ENCODE measurements around the gene WSB1.
A peak's percentile ranks its signal among the peaks of the same experiment; 100 is the strongest.
"Not testable (repeated sequence)": the region's sequence is repeated elsewhere in the genome, so short reads cannot be mapped to it uniquely, and the experiment has no call there.

Gene WSB1

DNA sequence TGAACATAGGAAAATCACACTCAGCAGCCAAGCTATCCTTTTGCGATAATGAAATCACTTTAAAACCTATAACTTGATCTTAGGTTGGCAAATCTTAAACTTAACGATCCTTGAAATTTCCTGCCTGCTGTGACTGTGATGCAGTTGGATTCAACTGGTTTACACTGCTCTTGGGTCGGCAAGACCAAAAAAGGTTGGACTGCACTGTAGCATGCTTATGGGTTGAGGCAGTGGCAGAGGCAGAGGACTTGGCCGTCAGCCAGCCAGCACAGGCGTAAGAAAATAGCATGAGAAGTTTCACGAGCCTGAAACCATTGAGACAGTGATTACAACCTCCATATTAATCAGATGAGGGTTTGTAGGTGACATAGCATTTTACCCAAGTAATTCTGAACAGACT, 21.4 kb downstream of the WSB1 start:
- DNase-seq (ENCODE audit: low read depth, low spot score) = peak; percentile 97

DNA sequence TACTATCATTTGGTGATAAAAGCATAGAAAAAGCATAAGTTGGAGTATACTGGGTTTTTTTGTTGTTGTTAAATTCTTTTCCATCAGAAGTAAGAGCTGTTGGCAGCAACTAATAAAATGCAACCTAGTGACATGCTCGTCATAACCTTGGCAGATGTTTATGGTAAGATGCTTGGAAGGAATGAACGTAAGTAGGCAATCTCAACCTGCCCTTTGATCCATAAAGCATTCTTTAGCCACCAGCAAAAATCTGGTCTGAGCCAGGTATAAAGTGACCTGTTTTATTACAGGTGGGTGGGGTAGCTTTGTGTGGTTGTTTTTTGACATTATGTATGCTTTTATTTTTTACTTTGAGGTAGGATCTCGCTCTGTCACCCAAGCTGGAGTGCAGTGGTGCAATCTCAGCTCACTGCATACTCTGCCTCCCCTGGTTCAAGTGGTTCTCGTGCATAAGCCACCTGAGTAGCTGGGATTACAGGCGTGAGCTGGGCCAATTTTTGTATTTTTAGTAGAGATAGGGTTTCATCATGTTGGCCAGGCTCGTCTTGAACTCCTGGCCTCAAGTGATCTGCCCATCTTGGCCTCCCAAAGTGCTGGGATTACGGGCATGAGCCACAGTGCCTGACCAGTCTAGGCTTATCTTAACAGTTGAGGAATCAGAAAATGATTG, 22.0 kb downstream of the WSB1 start:
- no peak for DNase-seq (ENCODE audit: low read depth, low spot score)

DNA sequence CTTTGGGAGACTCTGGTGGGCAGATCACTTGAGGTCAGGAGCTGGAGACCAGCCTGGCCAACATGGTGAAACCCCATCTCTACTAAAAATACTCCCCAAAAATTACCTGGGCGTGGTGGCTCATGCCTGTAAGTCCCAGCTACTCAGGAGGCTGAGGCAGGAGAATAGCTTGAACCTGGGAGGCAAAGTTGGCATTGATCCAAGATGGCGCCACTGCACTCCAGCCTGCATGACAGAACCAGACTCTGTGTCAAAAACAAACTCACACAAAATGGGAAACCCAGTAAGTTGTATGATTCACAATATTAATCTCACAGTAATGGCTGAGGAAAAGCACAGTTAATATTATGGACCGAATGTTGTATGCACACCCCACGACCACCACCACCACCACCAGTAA, 24.3 kb downstream of the WSB1 start:
- no peak for DNase-seq (ENCODE audit: low read depth, low spot score)

DNA sequence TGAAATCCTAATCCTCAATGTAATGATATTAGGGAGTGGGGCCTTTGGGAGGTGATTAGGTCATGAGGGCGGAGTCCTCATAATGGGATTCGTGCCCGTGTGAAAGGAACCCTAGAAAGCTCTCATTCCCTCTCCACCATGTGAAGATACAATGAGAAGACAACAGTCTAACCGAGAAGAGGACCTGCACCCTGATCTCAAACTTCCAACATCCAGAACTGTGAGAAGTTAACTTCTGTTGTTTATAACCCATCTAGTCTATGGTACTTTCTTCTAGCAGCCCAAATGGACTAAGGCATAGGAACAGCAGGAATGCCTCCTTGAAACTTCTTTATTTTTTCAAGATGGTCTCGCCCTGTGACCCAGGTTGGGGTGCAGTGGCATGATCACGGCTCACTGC, 24.7 kb downstream of the WSB1 start:
- no peak for DNase-seq (ENCODE audit: low read depth, low spot score)

DNA sequence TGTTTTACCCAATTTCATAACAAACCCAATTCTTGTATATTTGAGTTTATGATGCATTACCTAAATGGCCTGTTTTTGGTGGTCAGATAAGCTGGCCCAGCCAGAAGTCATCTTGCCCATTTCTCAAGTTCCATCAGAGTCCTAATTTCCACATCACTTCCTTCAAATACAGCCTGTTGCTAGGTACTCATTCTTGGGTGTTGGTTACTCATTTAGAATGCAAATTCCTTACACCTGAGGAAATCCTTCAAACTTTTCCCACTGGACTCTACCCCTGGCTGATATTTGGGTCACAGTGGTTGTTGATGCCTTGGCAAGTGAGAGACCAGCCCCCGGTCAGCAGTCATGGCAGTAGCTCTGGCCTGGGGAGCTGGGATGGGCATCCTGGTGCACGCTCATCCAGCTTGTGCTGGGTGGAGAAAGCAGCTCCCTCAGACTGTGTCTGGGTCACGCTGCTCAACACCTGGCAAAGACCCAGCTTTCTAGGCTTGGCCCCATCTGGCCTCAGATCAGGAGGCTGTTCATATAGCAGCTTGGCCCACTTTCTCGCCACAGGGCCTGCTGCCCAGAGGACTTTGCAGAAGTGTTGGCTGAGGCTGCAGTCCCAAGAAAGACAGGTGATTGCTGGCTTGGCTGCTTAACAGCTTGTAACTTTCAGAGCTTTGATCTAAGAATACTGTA, 25.8 kb downstream of the WSB1 start:
- DNase-seq (ENCODE audit: low read depth, low spot score) = peak; percentile 89

DNA sequence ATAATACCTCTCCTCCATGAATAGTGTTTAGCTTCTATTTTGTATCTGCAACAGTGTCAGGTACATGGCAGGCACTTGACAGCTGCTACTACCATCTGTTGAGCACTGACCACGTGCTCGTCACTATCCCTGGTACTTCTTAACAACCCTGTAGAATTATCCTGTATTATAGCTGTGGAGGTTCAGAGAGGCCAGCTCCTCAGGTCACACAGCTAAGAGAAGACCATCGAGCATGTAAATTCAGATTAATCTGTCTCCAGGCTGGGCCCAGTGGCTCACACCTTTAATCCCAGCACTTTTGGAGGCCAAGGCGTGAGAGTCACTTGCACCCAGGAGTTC, 26.3 kb downstream of the WSB1 start:
- DNase-seq (ENCODE audit: low read depth, low spot score) = no peak

DNA sequence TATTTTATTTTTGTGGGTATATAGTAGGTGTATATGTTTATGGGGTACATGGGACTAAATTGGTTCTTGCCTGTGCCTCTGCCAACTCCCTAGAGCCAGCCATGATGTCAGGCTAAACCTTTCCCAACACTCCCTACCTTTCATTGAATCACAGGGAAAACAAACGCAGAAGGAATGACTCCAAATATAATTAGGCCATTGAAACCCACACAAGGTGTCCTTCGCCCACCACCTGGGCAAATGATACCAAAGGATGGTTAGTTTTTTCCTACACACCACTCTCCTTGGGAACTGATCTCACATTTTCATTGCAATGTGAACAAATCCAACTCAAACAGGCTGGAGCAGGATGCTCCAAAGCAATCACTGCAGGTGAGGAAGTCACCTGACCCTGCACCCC, 27.5 kb downstream of the WSB1 start:
- DNase-seq (ENCODE audit: low read depth, low spot score) = no peak

DNA sequence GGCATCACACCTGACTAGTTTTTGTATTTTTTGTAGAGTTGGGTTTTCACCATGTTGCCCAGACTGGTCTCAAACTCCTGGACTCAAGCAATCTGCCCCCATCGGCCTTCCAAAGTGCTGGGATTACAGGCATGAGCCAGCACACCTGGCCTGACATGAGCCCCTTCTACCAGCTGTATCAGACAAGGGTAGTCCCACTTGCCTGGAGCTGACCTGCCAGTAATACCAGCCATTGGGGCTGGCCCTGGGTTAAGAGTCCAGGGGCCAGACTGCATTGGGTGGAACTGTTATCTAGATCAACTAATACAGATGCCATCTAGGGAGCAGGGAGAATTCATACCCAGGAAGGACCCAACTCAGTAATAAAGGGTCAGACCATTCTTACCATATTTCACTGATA, 28.1 kb downstream of the WSB1 start:
- DNase-seq (ENCODE audit: low read depth, low spot score) = no peak

DNA sequence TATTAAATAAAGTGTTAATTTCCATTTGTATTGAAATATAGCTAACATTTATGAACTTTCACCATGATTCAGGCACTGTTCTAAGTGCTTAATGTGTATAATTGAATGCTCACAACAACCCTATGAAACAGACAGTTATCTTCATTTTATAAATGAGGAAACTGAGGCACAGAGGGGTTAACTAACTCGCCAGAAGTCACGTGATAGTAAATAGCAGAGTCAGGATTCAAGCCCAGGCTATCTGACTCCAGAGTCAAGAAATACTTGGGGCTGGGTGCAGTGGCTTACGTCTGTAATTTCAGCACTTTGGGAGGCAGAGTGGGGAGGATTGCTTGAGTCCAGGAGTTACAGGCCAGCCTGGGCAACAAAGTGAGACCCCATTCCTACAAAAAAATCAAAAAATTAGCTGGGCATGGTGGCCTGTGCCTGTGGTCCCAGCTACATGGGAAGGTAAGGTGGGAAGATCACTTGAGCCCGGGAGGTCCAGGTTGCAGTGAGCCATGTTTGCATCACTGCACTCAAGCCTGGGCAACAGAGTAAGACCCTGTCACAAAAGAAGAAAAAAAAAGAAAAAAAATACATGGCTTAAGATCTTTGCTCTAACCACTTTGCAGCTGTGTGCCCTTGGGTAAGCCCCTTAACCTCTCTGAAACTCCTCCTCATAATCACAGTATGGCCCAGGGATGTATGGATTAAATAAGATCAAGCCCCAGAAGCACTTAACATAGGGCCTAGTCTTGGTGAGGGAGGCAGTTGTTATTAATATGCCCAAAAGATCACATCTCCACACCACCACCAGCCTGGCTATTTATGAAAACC, 29.0 kb downstream of the WSB1 start:
- DNase-seq (ENCODE audit: low read depth, low spot score) = no peak

DNA sequence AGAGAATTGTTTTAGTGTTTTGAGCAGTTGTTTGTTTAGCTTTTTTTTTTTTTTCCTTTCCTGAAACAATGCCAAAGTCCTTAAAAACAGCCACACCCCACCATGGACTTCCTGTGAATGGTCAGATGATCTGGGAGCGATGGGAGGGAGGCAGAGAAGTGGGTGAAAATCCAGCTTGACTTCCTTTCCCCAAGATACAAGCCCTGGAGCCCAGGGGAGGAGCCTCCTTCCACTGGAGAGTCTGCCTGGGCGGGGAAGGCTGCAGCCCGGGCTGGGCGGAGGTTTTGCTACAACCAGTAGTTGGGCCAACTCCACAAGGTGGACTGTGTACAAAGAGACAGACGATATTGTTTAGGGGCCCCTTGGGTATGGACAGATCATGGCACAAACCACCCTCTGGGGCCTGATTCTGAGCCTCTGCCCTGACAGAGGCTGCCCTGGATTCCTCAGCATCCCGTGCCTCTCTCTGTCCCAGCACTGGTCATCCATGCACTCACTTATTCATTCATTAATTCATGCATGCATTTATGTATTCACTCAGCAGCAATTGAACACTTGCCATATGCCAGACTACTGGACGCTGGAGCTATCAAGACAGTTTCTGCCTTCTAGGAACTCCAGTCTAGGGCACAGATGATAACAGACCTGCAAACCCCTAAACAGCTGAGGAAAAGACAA, 29.8 kb downstream of the WSB1 start:
- no peak for DNase-seq (ENCODE audit: low read depth, low spot score)

DNA sequence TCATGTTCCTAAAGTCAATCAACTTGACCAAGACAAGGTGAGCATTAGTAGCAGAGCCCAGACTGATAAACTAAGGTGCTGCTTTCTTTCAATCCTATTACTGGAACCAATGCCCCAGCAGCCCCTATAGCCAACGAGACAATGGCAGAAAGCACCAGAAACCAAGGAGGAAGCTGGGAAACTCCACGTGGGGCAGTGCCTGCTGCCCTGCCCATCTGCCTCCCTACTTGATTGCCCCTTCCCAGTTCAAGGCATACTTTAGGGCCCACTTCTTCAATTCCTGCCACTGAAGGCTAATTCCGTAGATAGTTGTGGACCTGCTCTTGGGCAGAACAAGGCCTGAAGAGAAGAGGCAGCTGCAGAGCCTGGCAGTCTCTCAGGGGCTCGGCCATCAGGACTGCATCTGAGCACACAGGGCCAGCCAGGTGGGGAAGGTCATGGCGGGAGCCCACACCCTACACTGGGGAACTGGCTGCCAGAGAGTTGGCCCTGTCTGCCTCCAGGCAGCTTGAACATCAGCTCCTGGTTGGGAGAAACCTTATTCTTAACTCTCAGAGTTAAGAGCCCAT, 30.9 kb downstream of the WSB1 start:
- DNase-seq (ENCODE audit: low read depth, low spot score) = no peak

DNA sequence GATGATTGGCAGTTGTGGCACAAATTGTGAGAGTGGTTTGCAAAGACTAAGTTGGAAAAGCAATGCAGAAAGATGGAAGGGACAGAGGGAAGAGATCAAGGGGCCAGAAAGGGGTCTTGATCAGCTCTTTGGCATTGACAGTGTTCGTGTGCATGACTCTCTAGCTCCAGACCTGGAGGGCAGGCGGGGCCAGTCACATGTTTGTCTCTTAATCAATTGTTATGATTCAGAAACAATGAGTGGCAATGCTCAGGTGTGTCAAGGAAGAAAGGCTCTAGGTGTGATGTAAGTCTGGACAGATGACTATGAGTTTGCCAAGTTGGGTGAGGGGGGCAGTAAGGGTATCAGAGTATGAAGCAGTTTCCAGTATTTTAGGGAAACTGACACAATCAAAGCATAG, 32.1 kb downstream of the WSB1 start:
- no peak for DNase-seq (ENCODE audit: low read depth, low spot score)

DNA sequence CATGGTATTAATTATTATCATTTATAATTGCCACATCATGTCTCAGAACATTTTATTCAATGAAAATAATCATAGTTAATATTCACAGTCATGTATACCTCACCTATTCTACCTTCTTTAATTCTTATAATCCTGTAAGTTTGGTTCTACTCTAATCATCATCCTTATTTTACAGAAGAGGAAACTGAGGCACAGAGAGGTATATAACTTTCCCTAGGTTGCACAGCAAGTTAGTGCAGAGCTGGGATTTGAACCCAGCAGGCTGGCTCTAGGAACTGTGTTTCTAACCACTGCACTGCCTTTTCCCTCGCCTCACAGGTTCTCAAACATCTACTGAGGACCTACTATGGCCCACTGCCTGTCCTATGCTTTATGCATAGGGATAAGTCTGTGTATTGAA, 32.7 kb downstream of the WSB1 start:
- no peak for DNase-seq (ENCODE audit: low read depth, low spot score)

DNA sequence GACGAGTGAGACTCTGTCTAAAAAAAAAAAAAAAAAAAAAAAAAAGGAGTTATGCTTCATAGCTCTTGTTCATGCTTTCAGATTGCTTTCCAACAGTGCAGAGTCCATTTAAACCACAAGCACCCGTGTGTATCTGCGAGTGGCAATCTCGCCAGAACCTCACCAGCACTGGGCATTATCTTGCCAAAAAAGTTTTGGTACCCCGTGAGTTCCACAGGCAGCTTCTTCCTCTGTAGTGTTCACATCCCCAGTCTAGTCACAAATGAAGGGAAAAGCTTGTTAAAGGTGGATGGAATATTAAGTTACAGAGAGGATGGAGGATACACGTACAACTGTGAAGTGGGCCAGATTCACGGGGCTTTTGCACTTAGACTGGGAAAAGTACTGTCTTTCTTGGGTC, 33.5 kb downstream of the WSB1 start:
- no peak for DNase-seq (ENCODE audit: low read depth, low spot score)

DNA sequence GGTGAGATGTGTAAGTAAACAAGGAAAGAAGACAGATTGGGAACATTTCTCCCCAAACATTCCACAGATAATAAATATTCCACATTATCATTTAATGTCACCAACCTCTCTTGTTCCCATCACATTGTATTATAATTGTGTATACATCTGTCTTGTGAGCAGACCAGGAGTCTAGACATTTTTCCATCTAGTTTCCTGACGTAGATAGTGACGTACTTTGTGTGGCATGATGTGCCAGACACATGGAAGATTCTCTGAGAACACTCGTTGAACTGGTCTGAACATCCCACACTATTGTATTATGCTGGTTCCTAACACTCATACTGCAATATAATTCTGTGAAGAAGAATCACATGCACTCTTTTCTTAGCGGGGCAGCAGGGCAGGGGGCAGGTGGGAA, 34.0 kb downstream of the WSB1 start:
- DNase-seq (ENCODE audit: low read depth, low spot score) = no peak

DNA sequence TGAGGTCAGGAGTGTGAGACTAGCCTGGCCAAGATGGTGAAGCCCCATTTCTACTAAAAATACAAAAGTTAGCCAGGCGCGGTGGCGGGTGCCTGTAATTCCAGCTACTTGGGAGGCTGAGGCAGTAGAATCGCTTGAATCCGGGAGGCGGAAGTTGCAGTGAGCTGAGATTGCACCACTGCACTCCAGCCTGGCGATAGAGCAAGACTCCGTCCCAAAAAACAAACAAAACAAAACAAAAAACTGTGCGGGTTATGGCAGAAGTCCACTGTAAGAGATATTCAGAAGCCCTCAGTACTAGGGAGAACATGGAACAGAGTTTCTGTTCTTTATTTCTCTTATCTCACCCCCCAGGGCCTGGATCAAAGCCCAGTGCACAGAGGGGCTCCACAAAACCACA, 34.8 kb downstream of the WSB1 start:
- DNase-seq (ENCODE audit: low read depth, low spot score) = not testable (repeated sequence)

DNA sequence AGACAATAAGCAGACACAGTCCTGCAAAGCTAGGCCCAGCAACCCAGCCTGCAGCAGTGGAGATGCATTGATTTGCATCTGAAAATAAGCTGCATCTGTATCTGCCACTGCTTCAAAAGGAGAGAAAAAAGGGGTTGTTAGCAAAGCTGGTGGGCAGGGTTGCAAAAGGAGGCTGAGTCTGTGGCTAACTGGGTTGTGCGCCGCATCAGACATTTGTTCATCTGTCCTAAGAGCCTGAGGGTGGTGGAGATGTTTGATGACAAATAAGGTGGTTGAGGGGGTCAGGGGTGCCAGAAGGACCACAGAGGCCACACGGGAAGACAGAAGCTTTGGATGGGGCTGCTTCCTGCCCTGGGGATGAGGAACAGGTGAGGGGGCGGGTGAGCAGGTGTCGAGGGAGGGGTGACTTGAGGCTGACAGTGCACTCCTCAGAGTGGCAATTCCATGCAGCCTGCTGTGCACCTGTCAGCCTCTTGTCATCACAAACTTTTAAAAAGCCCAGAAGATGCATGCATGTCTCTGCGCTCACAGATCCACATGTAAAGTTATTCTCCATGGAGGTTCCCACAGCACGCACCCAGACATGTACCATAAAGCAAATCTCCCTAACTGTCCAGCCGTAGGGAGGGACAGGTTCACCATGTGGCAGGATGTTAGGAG, 35.4 kb downstream of the WSB1 start:
- no peak for DNase-seq (ENCODE audit: low read depth, low spot score)

DNA sequence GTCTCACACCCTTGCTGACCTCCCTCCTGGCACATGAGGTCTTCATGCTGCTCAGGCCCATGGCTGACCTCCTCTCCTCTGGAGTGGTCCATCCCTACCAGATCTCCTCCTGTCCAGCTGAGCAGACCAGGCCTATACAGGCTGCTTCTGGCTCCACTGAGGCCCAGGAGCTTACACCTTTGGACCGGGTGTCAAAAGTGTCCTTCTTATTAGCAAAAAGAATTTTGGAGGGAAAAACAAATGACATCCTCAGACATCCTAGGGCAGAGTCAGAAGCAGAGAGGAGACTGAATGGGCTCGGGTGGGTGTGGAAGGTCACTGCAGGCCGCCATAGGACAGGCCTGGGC, 38.1 kb downstream of the WSB1 start:
- no peak for DNase-seq (ENCODE audit: low read depth, low spot score)

DNA sequence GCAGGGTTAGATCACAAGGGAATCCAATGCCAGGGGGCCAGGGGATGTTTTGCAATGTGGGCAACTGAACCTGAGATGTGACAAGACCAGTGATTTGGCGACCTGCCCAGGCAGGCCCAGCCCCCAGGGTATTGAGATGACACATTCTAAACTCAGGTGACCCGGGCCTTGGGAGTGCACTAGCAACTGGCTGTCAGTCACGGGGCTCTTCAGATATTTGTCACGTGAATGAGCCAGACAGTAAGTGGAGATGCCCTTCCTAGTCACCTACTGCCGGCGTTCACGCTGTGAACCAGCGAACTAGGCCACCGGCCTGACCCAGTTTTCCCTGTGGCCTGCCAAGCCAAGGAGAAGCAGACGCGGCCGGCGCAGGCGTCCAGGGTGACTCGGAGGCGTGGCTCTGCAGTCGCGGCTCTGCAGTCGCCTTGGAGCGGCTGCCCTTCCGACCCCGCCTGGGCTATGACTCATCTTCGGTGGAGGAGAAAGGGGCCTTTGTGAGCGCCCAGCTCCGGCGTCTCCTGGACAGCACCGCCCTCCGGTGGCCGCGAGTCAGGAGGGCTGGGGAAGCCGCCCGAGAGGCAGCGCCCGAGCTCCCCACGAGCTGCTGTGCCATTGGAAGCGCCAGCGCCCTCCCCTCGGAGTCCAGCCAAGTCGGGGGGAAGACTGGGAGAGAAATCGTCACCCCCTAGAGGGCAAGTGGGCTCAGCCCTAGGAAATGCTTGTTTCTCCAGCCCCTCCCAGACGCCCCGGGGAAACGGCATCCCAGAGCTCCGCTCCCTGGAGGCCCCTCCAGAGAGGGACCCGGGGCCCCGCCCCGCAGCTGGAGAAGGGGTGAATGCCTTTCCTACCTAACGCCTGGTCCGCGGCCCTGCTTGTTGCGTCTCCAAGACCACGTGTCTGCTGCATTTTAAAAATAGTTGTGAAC, 38.8 kb downstream of the WSB1 start:
- DNase-seq (ENCODE audit: low read depth, low spot score) = peak; percentile 99

DNA sequence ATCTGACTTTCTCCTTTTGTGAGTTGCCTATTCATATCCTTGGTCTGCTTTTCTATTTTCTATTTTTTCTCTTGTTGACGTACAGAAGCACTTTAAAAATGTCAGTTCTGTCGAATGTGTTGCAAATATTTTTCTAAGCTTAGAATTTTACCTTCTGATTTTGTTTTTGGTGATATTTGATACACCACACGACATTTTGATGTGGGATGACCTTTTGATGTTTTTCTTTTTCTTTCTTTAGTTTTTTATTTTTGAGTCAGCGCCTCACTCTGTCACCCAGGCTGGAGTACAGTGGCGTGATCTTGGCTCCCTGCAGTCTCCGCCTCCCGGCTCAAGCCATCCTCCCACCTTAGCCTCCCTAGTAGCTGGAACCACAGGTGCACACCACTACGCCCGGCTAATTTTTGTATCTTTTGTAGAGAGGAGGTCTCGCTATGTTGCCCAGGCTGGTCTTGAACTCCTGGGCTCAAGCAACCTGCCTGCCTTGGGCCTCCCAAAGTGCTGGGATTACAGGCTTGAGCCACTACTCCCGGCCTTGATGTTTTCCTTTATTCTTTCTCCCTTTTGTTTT, 39.6 kb downstream of the WSB1 start:
- no peak for DNase-seq (ENCODE audit: low read depth, low spot score)

Measured in astrocyte of the hippocampus (primary cell).